Heart right ventricle (tissue), 16 donors: ENCODE measurements around the gene ATG7. TPM values are rescaled to one million over a fixed set of nuclear protein-coding genes. Genes with fewer than 3 reads are reported as not detected.

ENCODE experiments used
- ATAC-seq, 8 donors: fragments of 200-7000 bp; cut with Tn5 transposase; one replicate each; pipeline ENCODE4 v1.9.1; 2020; ENCODE audit warnings: mild to moderate bottlenecking in 8 of 8, moderate library complexity in 8 of 8, moderate number of reproducible peaks in 1 of 8
- DNase-seq, 2 donors: peaks; one replicate each; pipeline ENCODE4 v3.0.0-alpha.2; 2020
- H3K27ac ChIP-seq, 10 donors: fragments of 200-600 bp; sonication (generic) in 2 of 10; one replicate each; pipeline versions ENCODE4 v1.5.0 to v1.8.0; 2020 to 2022; ENCODE audit warnings: mild to moderate bottlenecking in 3 of 10
- H3K27me3 ChIP-seq, 7 donors: fragments of 200-600 bp; one replicate each; pipeline ENCODE4 v1.8.0; 2021 to 2022; ENCODE audit warnings: mild to moderate bottlenecking in 2 of 7
- H3K36me3 ChIP-seq, 9 donors: fragments of 200-600 bp; sonication (generic) in 1 of 9; one replicate each; pipeline versions ENCODE4 v1.5.0 to v1.8.0; 2020 to 2022; ENCODE audit warnings: mild to moderate bottlenecking in 2 of 9
- H3K4me1 ChIP-seq, 9 donors: fragments of 200-600 bp; sonication (generic) in 1 of 9; one replicate each; pipeline versions ENCODE4 v1.5.0 to v1.8.0; 2020 to 2022; ENCODE audit warnings: mild to moderate bottlenecking in 4 of 9
- H3K4me3 ChIP-seq, 10 donors: fragments of 200-600 bp; sonication (generic) in 2 of 10; one replicate each; pipeline versions ENCODE4 v1.5.0 to v1.8.0; 2020 to 2022; ENCODE audit warnings: mild to moderate bottlenecking in 7 of 10, moderate library complexity in 2 of 10
- H3K9me3 ChIP-seq, 11 donors: fragments of 200-600 bp in 10 of 11; sonication (generic) in 2 of 11; one replicate each; pipeline versions ENCODE4 v1.5.0 to v1.8.0; 2013 to 2022; ENCODE audit warnings: mild to moderate bottlenecking in 2 of 11, control low read depth in 1 of 11, moderate library complexity in 1 of 11
- CTCF ChIP-seq, 9 donors: fragments of 200-600 bp; sonication (generic) in 2 of 9; IDR thresholded peaks; one replicate each; pipeline versions ENCODE4 v1.5.0 to v1.8.0; 2021 to 2022; ENCODE audit warnings: antibody characterized with exemption in 9 of 9, mild to moderate bottlenecking in 5 of 9, moderate library complexity in 1 of 9
- whole genome bisulfite sequencing, 2 donors: extraction: QIAGEN DNeasy Blood & Tissue Kit; methylation state at CpG; one replicate each; pipeline ENCODE4 v1.1.7; 2013; ENCODE audit warnings: inconsistent platforms in 1 of 2; 5-methylcytosine and 5-hydroxymethylcytosine counted together
- intact Hi-C, 10 donors: fragments of 100-400 bp; cut with DNase I; formaldehyde crosslinking; loops; one replicate each; pipeline versions ENCODE4 v1.11.1 to v1.14.2; 2022
- polyA plus RNA-seq, 2 donors: library from polyadenylated mRNA; stranded (reverse); fragments of 200-250 nt; gene quantifications; one replicate each; pipeline ENCODE4 v1.2.3, GENCODE V29; 2013
- total RNA-seq, 10 donors: library from RNA; stranded (reverse); fragmentation: NEBNext Ultra II Directional in 3 of 10; extraction: Animal tissue kit (Norgen Biotek cat#: 25700) in 3 of 10; gene quantifications; one replicate each; pipeline versions ENCODE4 v1.2.1 to v1.2.4, GENCODE V29; 2021 to 2023
- donor health status: Arrhythmogenic right ventricular cardiomyopathy.
- donor health status: ischemic (EF 13 %, LVEDD 7.1; RV severe dilation, severe dysfunction).
- donor health status: healthy with polysubstance abuse.
- donor health status: DM: no; HTN: yes; CAD: no.
- donor health status: DM: no; HTN: no; CAD: no.
- donor health status: ischemic (EF 25% LVEDD 6.9; RV normal size, moderate dysfunction).
- donor health status: ischemic (EF 25% LVEDD 5.7; RV mildly dilated, moderate dysfunction).
- donor health status: healthy.
- donor health status: DM: yes; HTN: yes; CAD: no.
- donor health status: Ischemic cardiomyopathy.
- donor health status: ischemic (EF 35%, LVEDD 5.7; RV mildly dilated, moderate dysfunction).
- donor health status: nonischemic (EF 11% LVEDD 7.7; RV severe dilation, severe dysfunction).
- donor health status: DM: yes; HTN: yes; CAD: no.
- donor health status: PGD.
- donor health status: ischemic (EF 29% LVEDD 5.4; RV normal size, mild dysfunction).
- donor health status: nonischemic (EF 23%, LVEDD 6.1; RV moderate dilation, normal function).

Gene ATG7
- total and polyA plus RNA-seq, 12 donors: 5.3 to 24.1 (median 16.8) TPM

- ATAC-seq (no peak), DNase-seq (no peak)
- H3K4me1 ChIP-seq: peaks cover 21 to 90% (median 55%) of the 10 kb centered on the region in 9 donors
- no peaks in the 10 kb centered on the region for H3K9me3 ChIP-seq
- H3K36me3 ChIP-seq: peaks cover 0 to 22% (median 0%) of the 10 kb centered on the region in 9 donors
- H3K27ac ChIP-seq: peak overlapping the region in 7 of 10 donors; percentile 59 to 90 (median 74)
- intact Hi-C loops: no loop called here
- H3K27me3 ChIP-seq: no peaks in the 10 kb centered on the region
- no peak for TF ChIP-seq CTCF (IDR thresholded peaks at IDR 0.05)
- no peak overlapping the region for H3K4me3 ChIP-seq
- 76 to 88% methylated on average over 10 of the region's 10 CpGs for WGBS, 2 donors
These were observed 15.2 kb downstream of the ATG7 start for GRCh38 chr3:11287404-11287803.

- DNase-seq (no peak), ATAC-seq (no peak)
- Histone ChIP-seq H3K4me1 (peaks cover 19 to 83% (median 49%) of the 10 kb centered on the region in 9 donors), H3K36me3 (peaks cover 0 to 15% (median 0%) of the 10 kb centered on the region in 9 donors), H3K27me3 (no peaks in the 10 kb centered on the region), H3K9me3 (no peaks in the 10 kb centered on the region), H3K4me3 (peak overlapping the region in 1 of 10 donors; percentile 2), H3K27ac (peak overlapping the region in 8 of 10 donors; percentile 50 to 90 (median 74))
- intact Hi-C loops: no loop called here
- TF ChIP-seq CTCF (IDR thresholded peaks at IDR 0.05): no peak
- WGBS, 2 donors: 60 to 74% methylated on average over 2 of the region's 2 CpGs
These were observed 15.9 kb downstream of the ATG7 start for GRCh38 chr3:11288021-11288491.

GRCh38 chr3:11288786-11289637, 16.8 kb downstream of the ATG7 start:
- DNase-seq: peak in 1 of 2 donors; percentile 25
- WGBS, 2 donors: 25 to 49% methylated on average over 7 of the region's 7 CpGs
- H3K36me3 ChIP-seq: peaks cover 0 to 11% (median 0%) of the 10 kb centered on the region in 9 donors

More at GRCh38 chr3:11288786-11289637, 16.8 kb downstream of the ATG7 start:
- H3K27ac ChIP-seq: peak overlapping the region in 9 of 10 donors; percentile 36 to 90 (median 74)
- intact Hi-C loops: no loop called here
- peak overlapping the region in 2 of 10 donors; percentile 2 to 6 for H3K4me3 ChIP-seq
- H3K9me3 ChIP-seq: no peaks in the 10 kb centered on the region
- H3K4me1 ChIP-seq: peaks cover 16 to 74% (median 42%) of the 10 kb centered on the region in 9 donors
- ATAC-seq: peak; percentile 64 to 87 (median 80)
- no peak for TF ChIP-seq CTCF (IDR thresholded peaks at IDR 0.05)
- H3K27me3 ChIP-seq: no peaks in the 10 kb centered on the region
